A673 (cell line): ENCODE measurements around the gene FNTB. TPM values are rescaled to one million over a fixed set of nuclear protein-coding genes. Genes with fewer than 3 reads are reported as not detected.

Experiments
- BruUV-seq: library from RNA; stranded (reverse); fragments of 400-500 nt; replicated peaks from 2 replicates; lab custom pipeline; 2021; lab: Mats Ljungman, UMichigan
- CTCF ChIA-PET: fragments of 300-600 bp; sonication (Branson Sonifier 250); formaldehyde crosslinking; loops from one replicate; lab custom pipeline; 2022; ENCODE audit warnings: antibody characterized with exemption; lab: Charles Lee
- POLR2A ChIA-PET: fragments of 300-600 bp; sonication (Branson Sonifier 250); formaldehyde crosslinking; loops from one replicate; lab custom pipeline; 2022; ENCODE audit warnings: antibody characterized with exemption; ENCODE audit not compliant: low non-redundant PET; lab: Charles Lee
- DNase-seq: peaks from one replicate; pipeline ENCODE4 v3.0.0-alpha.2; 2015; ENCODE audit warnings: low spot score
- H3K27ac ChIP-seq: fragments of 200-600 bp; sonication (generic); 2 replicates; pipeline ENCODE4 v1.5.1; 2016; ENCODE audit warnings: mixed run types, low read depth, mild to moderate bottlenecking, mixed read lengths, antibody characterized with exemption, low read length; ENCODE audit not compliant: poor library complexity, severe bottlenecking
- H3K27me3 ChIP-seq: fragments of 200-600 bp; sonication (generic); replicated peaks from 2 replicates; pipeline ENCODE4 v1.6.1; 2017; ENCODE audit warnings: mixed run types, low read depth, mild to moderate bottlenecking, mixed read lengths, antibody characterized with exemption, low read length; ENCODE audit not compliant: insufficient read depth, poor library complexity
- H3K36me3 ChIP-seq: fragments of 200-600 bp; sonication (generic); 2 replicates; pipeline ENCODE4 v1.6.1; 2016; ENCODE audit warnings: mixed run types, mild to moderate bottlenecking, mixed read lengths, antibody characterized with exemption, low read length; ENCODE audit not compliant: insufficient read depth, poor library complexity, severe bottlenecking
- H3K4me1 ChIP-seq: fragments of 200-600 bp; sonication (generic); 2 replicates; pipeline ENCODE4 v1.6.1; 2017; ENCODE audit warnings: mixed run types, mild to moderate bottlenecking, mixed read lengths, antibody characterized with exemption, low read length; ENCODE audit not compliant: insufficient read depth, poor library complexity, severe bottlenecking
- H3K4me3 ChIP-seq: fragments of 200-600 bp; sonication (generic); 2 replicates; pipeline ENCODE4 v1.5.1; 2016; ENCODE audit warnings: low read depth, mixed run types, mild to moderate bottlenecking, mixed read lengths, low read length; ENCODE audit not compliant: poor library complexity, severe bottlenecking
- H3K9me3 ChIP-seq: fragments of 200-600 bp; sonication (generic); 2 replicates; pipeline ENCODE4 v1.6.1; 2016; ENCODE audit warnings: mixed run types, low read depth, mild to moderate bottlenecking, mixed read lengths, antibody characterized with exemption, low read length; ENCODE audit not compliant: poor library complexity, severe bottlenecking
- EZH2 ChIP-seq: fragments of 200-600 bp; sonication (generic); IDR thresholded peaks from 2 replicates; pipeline ENCODE4 v1.6.1; 2017; ENCODE audit warnings: borderline replicate concordance, low read depth, mild to moderate bottlenecking, mixed read lengths, antibody characterized with exemption, low read length; ENCODE audit not compliant: poor library complexity, severe bottlenecking
- intact Hi-C: fragments of 100-400 bp; cut with micrococcal nuclease; formaldehyde crosslinking; loops from one replicate; pipeline ENCODE4 v1.10.0; 2022; ENCODE audit not compliant: unreplicated experiment
- total RNA-seq: library from RNA; stranded (reverse); gene quantifications from 2 replicates; pipeline ENCODE4 v1.2.3, GENCODE V29; 2021
- TF ChIP-seq, protein P1 (sequence below): fragments of 300-800, 200-600 bp; sonication (generic); conservative IDR thresholded peaks from 2 replicates; pipeline ENCODE4 v1.5.1; 2017; ENCODE audit warnings: low read depth, mild to moderate bottlenecking, antibody characterized with exemption, low read length, moderate library complexity, mixed read lengths

The FNTB gene
- total RNA-seq, 1 experiment from 2014 or later = 24.0 TPM

GRCh38 chr14:64995291-64995690 lies 8.6 kb downstream of the FNTB start:
- TF ChIP-seq EZH2 = no peak
- TF ChIP-seq, protein P1, sequence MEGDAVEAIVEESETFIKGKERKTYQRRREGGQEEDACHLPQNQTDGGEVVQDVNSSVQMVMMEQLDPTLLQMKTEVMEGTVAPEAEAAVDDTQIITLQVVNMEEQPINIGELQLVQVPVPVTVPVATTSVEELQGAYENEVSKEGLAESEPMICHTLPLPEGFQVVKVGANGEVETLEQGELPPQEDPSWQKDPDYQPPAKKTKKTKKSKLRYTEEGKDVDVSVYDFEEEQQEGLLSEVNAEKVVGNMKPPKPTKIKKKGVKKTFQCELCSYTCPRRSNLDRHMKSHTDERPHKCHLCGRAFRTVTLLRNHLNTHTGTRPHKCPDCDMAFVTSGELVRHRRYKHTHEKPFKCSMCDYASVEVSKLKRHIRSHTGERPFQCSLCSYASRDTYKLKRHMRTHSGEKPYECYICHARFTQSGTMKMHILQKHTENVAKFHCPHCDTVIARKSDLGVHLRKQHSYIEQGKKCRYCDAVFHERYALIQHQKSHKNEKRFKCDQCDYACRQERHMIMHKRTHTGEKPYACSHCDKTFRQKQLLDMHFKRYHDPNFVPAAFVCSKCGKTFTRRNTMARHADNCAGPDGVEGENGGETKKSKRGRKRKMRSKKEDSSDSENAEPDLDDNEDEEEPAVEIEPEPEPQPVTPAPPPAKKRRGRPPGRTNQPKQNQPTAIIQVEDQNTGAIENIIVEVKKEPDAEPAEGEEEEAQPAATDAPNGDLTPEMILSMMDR = no peak
- no peaks in the 10 kb centered on the region for H3K9me3 ChIP-seq
- BruUV-seq = no TSS peak
- H3K4me1 ChIP-seq = peaks cover 22% of the 10 kb centered on the region
- intact Hi-C loops = no loop called here
- H3K27ac ChIP-seq = no peak overlapping the region
- CTCF ChIA-PET = no interaction called here
- POLR2A ChIA-PET = interaction anchor here (0.7 kb wide), 1 partner anchor 144 kb away, joined by 3 read pairs; no protein-coding TSS in a partner anchor
- no peak for DNase-seq
- no peaks in the 10 kb centered on the region for H3K27me3 ChIP-seq
- H3K4me3 ChIP-seq = no peak overlapping the region
- no peaks in the 10 kb centered on the region for H3K36me3 ChIP-seq

GRCh38 chr14:64997108-64997794 lies 10.6 kb downstream of the FNTB start:
- ChIA-PET CTCF (no interaction called here), POLR2A (no interaction called here)
- no peak overlapping the region for H3K4me3 ChIP-seq
- no peaks in the 10 kb centered on the region for H3K36me3 ChIP-seq
- no peaks in the 10 kb centered on the region for H3K27me3 ChIP-seq
- intact Hi-C loops = no loop called here
- DNase-seq = no peak
- peak overlapping the region; percentile 24 for H3K27ac ChIP-seq
- peaks cover 22% of the 10 kb centered on the region for H3K4me1 ChIP-seq
- no peaks in the 10 kb centered on the region for H3K9me3 ChIP-seq
- BruUV-seq = no TSS peak
- TF ChIP-seq, protein P1 = no peak
- TF ChIP-seq EZH2 = no peak

- DNase-seq = no peak
- intact Hi-C loops = no loop called here
Observed at GRCh38 chr14:64998455-64998931, 11.8 kb downstream of the FNTB start.

More at GRCh38 chr14:64998455-64998931, 11.8 kb downstream of the FNTB start:
- H3K4me1 ChIP-seq = peaks cover 9% of the 10 kb centered on the region
- TF ChIP-seq, protein P1 = no peak
- no peak for TF ChIP-seq EZH2
- H3K27ac ChIP-seq = no peak overlapping the region
- H3K9me3 ChIP-seq = no peaks in the 10 kb centered on the region
- BruUV-seq = no TSS peak
- H3K4me3 ChIP-seq = no peak overlapping the region
- H3K27me3 ChIP-seq = no peaks in the 10 kb centered on the region
- ChIA-PET CTCF (no interaction called here), POLR2A (no interaction called here)
- no peaks in the 10 kb centered on the region for H3K36me3 ChIP-seq
